CD14-positive monocyte (primary cell): ENCODE results near the gene SP6. TPM values are rescaled to one million over a fixed set of nuclear protein-coding genes. Genes with fewer than 3 reads are reported as not detected.
A peak's percentile ranks its signal among the peaks of the same experiment; 100 is the strongest.

Experiments
- DNase-seq, 3 donors: peaks; one replicate each; pipeline ENCODE4 v3.0.0-alpha.2; 2011 to 2022
- H2AFZ ChIP-seq: 2 replicates; pipeline ENCODE4 v1.6.0; 2012; ENCODE audit warnings: mild to moderate bottlenecking, low read depth, low read length, inconsistent platforms; ENCODE audit not compliant: insufficient read depth, poor library complexity, severe bottlenecking
- H3K27ac ChIP-seq, 2 donors: 1 replicate in 1 of 2; 2 replicates in 1 of 2; pipeline ENCODE4 v1.5.1; 2012 to 2013; ENCODE audit warnings: low read length in 2 of 2, control low read depth in 1 of 2, inconsistent platforms in 1 of 2, low read depth in 1 of 2, mild to moderate bottlenecking in 1 of 2
- H3K27me3 ChIP-seq, 2 donors: one replicate each; pipeline versions ENCODE4 v1.6.0 to v1.6.1; 2011 to 2013; ENCODE audit warnings: low read length in 2 of 2; ENCODE audit not compliant: control insufficient read depth in 2 of 2, insufficient read depth in 2 of 2
- H3K36me3 ChIP-seq, 2 donors: replicated peaks in 1 of 2; 1 replicate in 1 of 2; 2 replicates in 1 of 2; pipeline versions ENCODE4 v1.5.1 to v1.6.1; 2012 to 2013; ENCODE audit warnings: low read length in 2 of 2, control low read depth in 1 of 2, inconsistent platforms in 1 of 2, mild to moderate bottlenecking in 1 of 2; ENCODE audit not compliant: insufficient read depth in 2 of 2, control insufficient read depth in 1 of 2
- H3K4me1 ChIP-seq, 2 donors: 1 replicate in 1 of 2; 2 replicates in 1 of 2; pipeline versions ENCODE4 v1.5.1 to v1.6.1; 2012 to 2013; ENCODE audit warnings: low read length in 2 of 2, control low read depth in 1 of 2, inconsistent platforms in 1 of 2, mild to moderate bottlenecking in 1 of 2, moderate library complexity in 1 of 2; ENCODE audit not compliant: insufficient read depth in 2 of 2, control insufficient read depth in 1 of 2
- H3K4me2 ChIP-seq: replicated peaks from 2 replicates; pipeline ENCODE3; 2012; ENCODE audit warnings: low read length, moderate library complexity, mild to moderate bottlenecking; ENCODE audit not compliant: poor library complexity, severe bottlenecking; ENCODE audit errors: extremely low read depth
- H3K4me3 ChIP-seq, 3 experiments: fragments of 200-600 bp in 1 of 3; sonication (generic) in 1 of 3; replicated peaks in 1 of 3; 1 replicate in 2 of 3; 2 replicates in 1 of 3; pipeline ENCODE4 v1.5.1; 2011 to 2013; ENCODE audit warnings: low read length in 3 of 3, mild to moderate bottlenecking in 3 of 3, control low read depth in 2 of 3, low read depth in 2 of 3, inconsistent platforms in 1 of 3, moderate library complexity in 1 of 3
- H3K79me2 ChIP-seq: 2 replicates; pipeline ENCODE4 v1.6.0; 2012; ENCODE audit warnings: mild to moderate bottlenecking, control low read depth, inconsistent platforms, low read length, moderate library complexity; ENCODE audit not compliant: insufficient read depth
- H3K9ac ChIP-seq: 2 replicates; pipeline ENCODE4 v1.6.0; 2017; ENCODE audit warnings: low read length, mild to moderate bottlenecking; ENCODE audit not compliant: insufficient read depth, poor library complexity, severe bottlenecking
- H3K9me3 ChIP-seq, 2 donors: replicated peaks in 1 of 2; 1 replicate in 1 of 2; 2 replicates in 1 of 2; pipeline versions ENCODE4 v1.5.1 to v1.6.1; 2012 to 2013; ENCODE audit warnings: low read length in 2 of 2, control low read depth in 1 of 2; ENCODE audit not compliant: control insufficient read depth in 1 of 2, insufficient read depth in 1 of 2
- H4K20me1 ChIP-seq: 2 replicates; pipeline ENCODE4 v1.6.0; 2012; ENCODE audit warnings: mild to moderate bottlenecking, low read length, control low read depth, moderate library complexity; ENCODE audit not compliant: insufficient read depth
- H3K27ac Mint-ChIP-seq, 7 donors: one replicate each; pipeline ENCODE4 v1.8.0; 2020; ENCODE audit warnings: mild to moderate bottlenecking in 7 of 7, mixed read lengths in 7 of 7, moderate library complexity in 6 of 7, inconsistent platforms in 2 of 7
- H3K27me3 Mint-ChIP-seq, 3 donors: one replicate each; pipeline ENCODE4 v1.8.0; 2021 to 2022; ENCODE audit warnings: low read depth in 3 of 3, mild to moderate bottlenecking in 3 of 3, mixed read lengths in 3 of 3, moderate library complexity in 3 of 3, inconsistent platforms in 1 of 3
- H3K36me3 Mint-ChIP-seq, 2 donors: one replicate each; pipeline ENCODE4 v1.8.0; 2020; ENCODE audit warnings: mixed read lengths in 2 of 2, inconsistent platforms in 1 of 2, mild to moderate bottlenecking in 1 of 2
- H3K4me1 Mint-ChIP-seq: one replicate; pipeline ENCODE4 v1.8.0; 2020; ENCODE audit warnings: mild to moderate bottlenecking, mixed read lengths
- H3K4me3 Mint-ChIP-seq, 2 donors: one replicate each; pipeline ENCODE4 v1.8.0; 2020; ENCODE audit warnings: mild to moderate bottlenecking in 2 of 2, mixed read lengths in 2 of 2, moderate library complexity in 1 of 2
- H3K9me3 Mint-ChIP-seq, 7 donors: one replicate each; pipeline ENCODE4 v1.8.0; 2020 to 2022; ENCODE audit warnings: mixed read lengths in 7 of 7, mild to moderate bottlenecking in 6 of 7, moderate library complexity in 6 of 7, inconsistent platforms in 2 of 7
- WGBS: methylation state at CpG from one replicate; pipeline ENCODE4 v1.1.5; 2013; ENCODE audit warnings: missing lambda C conversion rate; ENCODE audit not compliant: insufficient coverage; 5-methylcytosine and 5-hydroxymethylcytosine counted together
- intact Hi-C, 2 donors: fragments of 100-400 bp; cut with micrococcal nuclease; formaldehyde crosslinking; loops; one replicate each; pipeline versions ENCODE4 v1.15.0 to v1.15.1; 2023
- polyA plus RNA-seq, 3 donors: library from polyadenylated mRNA; depleted of rRNA in 1 of 3; unstranded in 2 of 3; stranded (reverse) in 1 of 3; fragments of 300-500 nt in 2 of 3; fragments of >200 nt in 1 of 3; fragmentation: Illumina TruSeq in 2 of 3; gene quantifications; 1 replicate in 2 of 3; 2 replicates in 1 of 3; pipeline ENCODE4 v1.2.3, GENCODE V29; 2012 to 2021
- TF ChIP-seq, protein P1 (sequence below): fragments of 200-600 bp; IDR thresholded peaks from one replicate; pipeline ENCODE4 v1.8.0; 2022; ENCODE audit warnings: antibody characterized with exemption, mild to moderate bottlenecking

Gene SP6
- polyA plus RNA-seq, 3 donors, result 0.06 TPM; not detected in 2

GRCh38 chr17:47811709-47812108, 39.3 kb downstream of the SP6 start:
- no peaks in the 10 kb centered on the region for H4K20me1 ChIP-seq
- peaks cover 83 to 97% of the 10 kb centered on the region in 2 donors for H3K36me3 ChIP-seq
- no peaks in the 10 kb centered on the region for H3K79me2 ChIP-seq
- no peaks in the 10 kb centered on the region for H3K9me3 ChIP-seq
- Mint-ChIP-seq H3K9me3 (no peaks in the 10 kb centered on the region), H3K4me3 (no peak overlapping the region), H3K4me1 (no peaks in the 10 kb centered on the region), H3K27ac (no peak overlapping the region), H3K36me3 (peaks cover 84 to 86% of the 10 kb centered on the region in 2 donors), H3K27me3 (peaks cover 0 to 2% (median 0%) of the 10 kb centered on the region in 3 donors)
- no peak overlapping the region for H3K4me2 ChIP-seq
- H2AFZ ChIP-seq, result no peak overlapping the region
- WGBS, result 36% methylated on average over 2 of the region's 7 CpGs
- no peaks in the 10 kb centered on the region for H3K4me1 ChIP-seq
- H3K27ac ChIP-seq, result no peak overlapping the region
- TF ChIP-seq, protein P1, sequence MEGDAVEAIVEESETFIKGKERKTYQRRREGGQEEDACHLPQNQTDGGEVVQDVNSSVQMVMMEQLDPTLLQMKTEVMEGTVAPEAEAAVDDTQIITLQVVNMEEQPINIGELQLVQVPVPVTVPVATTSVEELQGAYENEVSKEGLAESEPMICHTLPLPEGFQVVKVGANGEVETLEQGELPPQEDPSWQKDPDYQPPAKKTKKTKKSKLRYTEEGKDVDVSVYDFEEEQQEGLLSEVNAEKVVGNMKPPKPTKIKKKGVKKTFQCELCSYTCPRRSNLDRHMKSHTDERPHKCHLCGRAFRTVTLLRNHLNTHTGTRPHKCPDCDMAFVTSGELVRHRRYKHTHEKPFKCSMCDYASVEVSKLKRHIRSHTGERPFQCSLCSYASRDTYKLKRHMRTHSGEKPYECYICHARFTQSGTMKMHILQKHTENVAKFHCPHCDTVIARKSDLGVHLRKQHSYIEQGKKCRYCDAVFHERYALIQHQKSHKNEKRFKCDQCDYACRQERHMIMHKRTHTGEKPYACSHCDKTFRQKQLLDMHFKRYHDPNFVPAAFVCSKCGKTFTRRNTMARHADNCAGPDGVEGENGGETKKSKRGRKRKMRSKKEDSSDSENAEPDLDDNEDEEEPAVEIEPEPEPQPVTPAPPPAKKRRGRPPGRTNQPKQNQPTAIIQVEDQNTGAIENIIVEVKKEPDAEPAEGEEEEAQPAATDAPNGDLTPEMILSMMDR, result no peak
- no peak for DNase-seq
- H3K27me3 ChIP-seq, result no peaks in the 10 kb centered on the region
- no peak overlapping the region for H3K4me3 ChIP-seq
- H3K9ac ChIP-seq, result no peak overlapping the region
- intact Hi-C loops, result no loop called here

GRCh38 chr17:47810901-47811635, 39.9 kb downstream of the SP6 start:
- Mint-ChIP-seq H3K27me3 (peaks cover 0 to 2% (median 0%) of the 10 kb centered on the region in 3 donors), H3K9me3 (no peaks in the 10 kb centered on the region), H3K4me1 (no peaks in the 10 kb centered on the region), H3K4me3 (no peak overlapping the region), H3K27ac (peak overlapping the region in 2 of 7 donors; percentile 36 to 42), H3K36me3 (peaks cover 80 to 83% of the 10 kb centered on the region in 2 donors)
- peaks cover 77 to 91% of the 10 kb centered on the region in 2 donors for H3K36me3 ChIP-seq
- H3K79me2 ChIP-seq, result no peaks in the 10 kb centered on the region
- no peak overlapping the region for H3K4me2 ChIP-seq
- WGBS, result 81% methylated on average over 8 of the region's 9 CpGs
- H3K9ac ChIP-seq, result no peak overlapping the region
- no peaks in the 10 kb centered on the region for H4K20me1 ChIP-seq
- intact Hi-C loops, result no loop called here
- H3K4me3 ChIP-seq, result no peak overlapping the region
- no peaks in the 10 kb centered on the region for H3K9me3 ChIP-seq
- H3K4me1 ChIP-seq, result no peaks in the 10 kb centered on the region
- TF ChIP-seq, protein P1, result no peak
- H2AFZ ChIP-seq, result no peak overlapping the region
- no peak overlapping the region for H3K27ac ChIP-seq
- H3K27me3 ChIP-seq, result no peaks in the 10 kb centered on the region
- DNase-seq, result peak in 1 of 3 donors; percentile 1
